GM21717 (cell line): ENCODE measurements around the gene CBY1.

Source experiments
- ATAC-seq: cut with Tn5 transposase; IDR thresholded peaks from one replicate; pipeline ENCODE4 v1.9.1; 2021; ENCODE audit warnings: mild to moderate bottlenecking, moderate library complexity; ENCODE audit not compliant: unreplicated experiment

CBY1 gene

GRCh38 chr22:38649841-38650522, 6.5 kb upstream of the CBY1 start:
- no peak for ATAC-seq

- no peak for ATAC-seq
Measured at GRCh38 chr22:38652859-38653258, 3.6 kb upstream of the CBY1 start.

GRCh38 chr22:38653741-38654140, 2.7 kb upstream of the CBY1 start:
- no peak for ATAC-seq

GRCh38 chr22:38655519-38656255, 751 bp upstream of the CBY1 start:
- peak; percentile 16 for ATAC-seq

- peak; percentile 44 for ATAC-seq
Measured at GRCh38 chr22:38657045-38657909, 839 bp downstream of the CBY1 start.

- ATAC-seq = no peak
Measured at GRCh38 chr22:38674888-38675287, 18.4 kb downstream of the CBY1 start.

- no peak for ATAC-seq
Measured at GRCh38 chr22:38675833-38676232, 19.4 kb downstream of the CBY1 start.

GRCh38 chr22:38681582-38682335, 25.3 kb downstream of the CBY1 start, which contains the start of gene TOMM22:
Gene TOMM22, plus strand, starts transcription at chr22:38681957. Its CDS starts 22 bp downstream, at chr22:38681979.
- peak; percentile 76 for ATAC-seq

- ATAC-seq = no peak
Measured at GRCh38 chr22:38684895-38685294, 28.5 kb downstream of the CBY1 start.

- ATAC-seq = no peak
Measured at GRCh38 chr22:38685761-38686160, 29.3 kb downstream of the CBY1 start.

- no peak for ATAC-seq
Measured at GRCh38 chr22:38689651-38690050, 33.2 kb downstream of the CBY1 start.

- ATAC-seq = no peak
Measured at GRCh38 chr22:38694049-38694448, 37.6 kb downstream of the CBY1 start.

- no peak for ATAC-seq
Measured at GRCh38 chr22:38694940-38695339, 38.5 kb downstream of the CBY1 start.

- no peak for ATAC-seq
Measured at GRCh38 chr22:38696606-38697424, 40.4 kb downstream of the CBY1 start.

- ATAC-seq = no peak
Measured at GRCh38 chr22:38697425-38698089, 41.1 kb downstream of the CBY1 start.

GRCh38 chr22:38698407-38699094, 42.1 kb downstream of the CBY1 start:
- no peak for ATAC-seq

- no peak for ATAC-seq
Measured at GRCh38 chr22:38699143-38699542, 42.7 kb downstream of the CBY1 start.

GRCh38 chr22:38699784-38700183, 43.3 kb downstream of the CBY1 start:
- ATAC-seq = no peak
